Medulla oblongata (tissue), 1 donor: ENCODE measurements around the gene KRTAP10-1.
"Not testable (repeated sequence)": the region's sequence is repeated elsewhere in the genome, so short reads cannot be mapped to it uniquely, and the experiment has no call there.

Experiments
- DNase-seq: peaks from one replicate; pipeline ENCODE4 v3.0.0-alpha.2; 2015; ENCODE audit errors: extremely low spot score

The KRTAP10-1 gene, protein sequence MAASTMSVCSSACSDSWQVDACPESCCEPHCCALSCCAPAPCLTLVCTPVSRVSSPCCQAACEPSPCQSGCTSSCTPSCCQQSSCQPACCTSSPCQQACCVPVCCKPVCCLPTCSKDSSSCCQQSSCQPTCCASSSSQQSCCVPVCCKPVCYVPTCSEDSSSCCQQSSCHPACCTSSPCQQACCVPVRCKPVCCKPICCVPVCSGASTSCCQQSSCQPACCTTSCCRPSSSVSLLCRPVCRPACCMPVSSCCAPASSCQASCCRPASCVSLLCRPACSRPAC

DNA sequence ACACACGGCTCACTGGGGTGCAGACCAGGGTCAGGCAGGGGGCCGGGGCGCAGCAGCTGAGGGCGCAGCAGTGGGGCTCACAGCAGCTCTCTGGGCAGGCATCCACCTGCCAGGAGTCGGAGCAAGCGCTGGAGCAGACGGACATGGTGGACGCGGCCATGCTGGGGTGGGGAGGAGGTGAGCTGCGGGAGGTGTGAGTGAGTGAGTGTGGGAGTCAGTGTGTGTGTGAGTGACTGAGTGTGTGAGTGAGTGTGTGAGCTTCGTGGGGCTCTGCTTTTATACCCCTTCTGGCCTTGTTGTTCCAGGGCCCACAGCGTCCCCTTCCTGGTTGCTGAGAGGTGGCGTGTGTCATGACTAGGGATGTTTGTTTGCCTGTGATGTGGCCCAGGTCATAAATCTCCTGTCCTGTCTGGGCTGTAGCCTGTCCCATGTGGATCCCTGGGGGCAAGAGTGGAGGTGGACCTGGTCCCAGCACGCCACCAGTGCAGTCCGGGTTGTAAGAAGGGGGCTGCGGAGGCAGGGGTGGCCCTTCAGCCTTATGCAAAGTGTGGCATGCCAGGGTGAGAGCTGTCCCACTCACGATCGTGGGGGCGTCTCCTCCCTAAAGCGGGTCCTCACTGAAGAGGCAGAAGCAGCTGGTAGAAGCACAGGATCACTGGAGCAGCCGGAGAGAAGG is at the start of gene KRTAP10-1:
Gene KRTAP10-1 (minus strand): TSS at position 205 of the 676 bp plus-strand sequence. CDS start 45 bp downstream, at position 160.
- no peak for DNase-seq

DNA sequence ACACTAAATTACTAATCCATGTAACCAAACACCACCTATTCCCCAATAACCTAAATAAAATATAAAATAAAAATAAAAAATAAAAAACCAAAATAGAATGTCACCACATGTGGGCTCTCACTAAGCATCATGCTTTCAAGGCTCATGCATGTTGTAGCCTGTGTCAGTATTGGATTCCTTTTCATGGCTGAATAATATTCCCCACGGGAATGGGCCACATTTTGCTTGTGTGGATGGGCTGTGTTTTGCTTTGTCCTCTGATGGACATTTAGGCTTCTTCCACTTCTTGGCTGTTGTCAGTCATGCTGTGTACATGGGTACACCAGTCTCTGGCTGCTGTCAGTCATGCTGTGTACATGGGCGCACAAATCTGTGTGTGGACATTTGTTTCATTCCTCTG is 49.1 kb upstream of the KRTAP10-1 start:
- no peak for DNase-seq

DNA sequence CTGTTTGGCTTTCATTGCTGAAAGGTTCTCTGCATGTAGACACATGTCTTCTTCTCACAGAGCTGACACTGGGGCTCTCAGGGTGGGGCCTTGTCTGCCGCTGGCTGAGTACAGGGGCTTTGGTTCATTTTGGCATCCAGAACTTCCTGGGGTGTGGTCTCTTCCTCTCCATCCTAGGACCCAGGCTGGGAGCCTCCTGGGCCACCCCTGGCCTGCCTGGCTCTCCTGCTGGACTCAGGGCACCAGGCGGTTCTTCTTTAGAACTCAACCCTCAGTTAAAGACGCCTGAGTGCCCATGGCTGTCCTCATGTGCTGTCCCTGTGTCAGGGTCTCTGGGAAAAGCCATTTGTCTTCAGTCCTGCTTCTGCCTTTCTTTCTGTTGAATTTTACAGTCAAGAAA is 45.9 kb upstream of the KRTAP10-1 start:
- no peak for DNase-seq

DNA sequence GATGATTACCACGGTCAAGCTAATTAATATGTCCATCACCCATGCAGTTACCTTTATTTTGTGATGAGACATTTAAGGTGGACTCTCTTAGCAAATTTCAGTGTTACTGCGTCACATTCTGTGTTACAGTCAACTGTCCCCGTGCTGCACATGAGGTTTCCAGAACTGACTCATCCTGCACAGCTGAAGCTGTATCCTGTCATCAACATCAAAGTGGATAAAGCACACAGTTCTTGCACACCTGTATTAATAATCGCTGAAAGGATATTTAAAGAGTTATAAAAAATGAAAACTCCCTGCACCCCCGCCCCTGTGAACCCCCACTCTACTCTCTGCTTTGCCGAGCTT is 43.8 kb upstream of the KRTAP10-1 start:
- DNase-seq: no peak

DNA sequence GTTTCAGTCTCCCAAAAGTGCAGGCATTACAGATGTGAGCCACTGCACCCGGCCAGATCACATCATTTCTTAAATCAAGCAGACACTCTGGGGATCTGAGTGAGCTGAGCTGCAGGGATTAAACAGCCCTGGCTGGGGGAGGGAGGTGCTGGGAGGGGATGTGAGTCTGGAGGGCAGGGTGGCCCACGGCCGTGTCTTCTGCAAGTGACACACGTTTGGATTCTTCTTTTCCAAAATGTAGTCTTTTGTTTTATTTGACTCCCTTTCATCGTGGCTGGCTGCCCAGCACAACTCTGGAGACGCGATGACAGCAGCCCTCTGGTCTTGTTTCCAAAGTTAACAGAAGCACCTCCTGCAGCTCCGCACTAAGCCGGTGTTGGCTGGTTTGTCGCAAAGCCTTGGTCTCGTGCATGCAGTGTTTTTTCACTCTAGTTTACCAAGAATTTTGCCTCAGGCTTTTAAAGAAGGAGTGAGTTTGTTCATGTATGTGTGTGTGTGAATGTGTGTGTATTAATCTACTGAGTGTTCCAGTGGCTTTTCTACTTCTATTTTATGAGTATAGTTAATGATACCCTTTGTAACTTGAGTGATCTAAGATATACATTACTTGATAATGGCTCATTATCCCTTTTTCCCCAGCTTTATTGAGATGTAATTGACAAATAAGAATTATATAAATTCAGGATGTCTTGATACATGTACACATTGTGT is 43.2 kb upstream of the KRTAP10-1 start:
- DNase-seq: no peak

DNA sequence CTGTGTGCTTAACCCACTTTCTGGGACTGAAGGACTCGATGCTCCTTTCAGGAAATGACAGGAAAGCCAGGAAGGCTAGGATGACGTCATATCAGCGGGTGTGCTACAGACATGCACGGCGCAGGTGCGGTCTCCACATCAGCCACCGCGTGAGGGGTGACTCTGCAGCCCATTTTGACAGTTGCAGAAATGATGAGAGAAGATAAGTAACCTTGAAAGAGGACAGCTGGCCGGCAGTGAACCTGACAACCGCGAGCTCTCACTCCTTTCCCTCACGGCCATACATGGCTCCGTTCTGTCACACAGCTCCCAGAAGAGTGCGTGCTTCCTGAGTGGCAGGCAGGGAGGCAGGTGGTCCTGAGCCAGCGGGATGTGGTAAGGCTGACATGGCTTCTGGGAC is 42.1 kb upstream of the KRTAP10-1 start:
- DNase-seq: no peak

DNA sequence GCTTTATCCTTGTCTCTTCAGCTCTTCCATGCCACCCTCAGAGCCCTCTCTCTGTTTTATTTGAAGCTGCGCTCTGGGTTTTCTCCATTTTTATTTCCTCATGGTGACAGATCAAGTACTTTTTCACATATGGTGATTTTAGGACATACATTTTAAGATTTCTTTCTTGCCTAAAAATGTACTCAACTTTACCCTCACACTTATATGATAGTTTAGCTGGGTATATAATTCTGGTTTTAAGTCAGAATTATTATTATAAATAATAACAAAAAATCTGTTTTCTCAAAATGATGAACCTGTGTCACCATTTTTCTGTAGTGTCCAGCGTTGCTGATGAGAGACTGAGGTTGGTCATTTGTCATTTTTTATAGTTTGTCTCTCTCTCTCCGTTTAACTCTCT is 41.2 kb upstream of the KRTAP10-1 start:
- DNase-seq: no peak

DNA sequence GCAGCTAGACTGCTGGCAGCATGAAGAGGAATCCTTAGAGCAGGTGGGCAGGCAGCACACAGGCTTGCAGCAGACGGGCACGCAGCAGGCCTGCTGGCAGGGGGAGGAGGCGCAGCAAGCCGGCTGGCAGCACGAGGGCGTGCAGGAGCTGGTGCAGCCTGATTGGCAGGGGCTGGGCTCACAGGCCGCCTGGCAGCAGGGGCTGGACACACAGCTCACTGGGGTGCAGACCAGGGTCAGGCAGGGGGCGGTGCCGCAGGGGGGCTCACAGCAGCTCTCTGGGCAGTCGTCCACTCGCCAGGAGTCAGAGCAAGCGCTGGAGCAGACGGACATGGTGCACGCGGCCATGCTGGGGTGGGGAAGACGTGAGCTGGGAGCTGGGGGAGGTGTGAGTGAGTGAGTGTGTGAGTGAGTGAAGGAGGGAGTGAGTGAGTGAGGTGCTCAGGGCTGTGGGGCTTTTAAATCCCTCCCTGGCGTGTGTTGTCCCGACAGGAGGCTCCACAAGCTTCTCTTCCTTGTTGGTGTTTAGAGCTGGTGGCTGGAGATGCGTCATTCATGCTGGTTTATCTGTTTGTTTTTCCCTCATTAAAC is 40.3 kb upstream of the KRTAP10-1 start, which contains the start of gene KRTAP10-5:
Gene KRTAP10-5 (minus strand): TSS at position 374 of the 591 bp plus-strand sequence. CDS start 26 bp downstream, at position 348.
- not testable (repeated sequence) for DNase-seq

DNA sequence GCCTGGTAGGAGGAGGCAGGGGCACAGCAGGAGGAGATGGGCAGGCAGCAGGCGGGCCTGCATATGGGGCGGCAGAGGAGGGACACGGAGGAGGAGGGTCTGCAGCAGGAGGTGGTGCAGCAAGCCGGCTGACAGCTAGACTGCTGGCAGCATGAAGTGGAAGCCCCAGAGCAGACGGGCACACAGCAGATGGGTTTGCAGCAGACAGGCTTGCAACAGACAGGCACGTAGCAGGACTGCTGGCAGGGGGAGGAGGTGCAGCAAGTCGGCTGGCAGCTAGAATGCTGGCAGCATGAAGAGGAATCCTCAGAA is 39.8 kb upstream of the KRTAP10-1 start:
- DNase-seq: no peak

DNA sequence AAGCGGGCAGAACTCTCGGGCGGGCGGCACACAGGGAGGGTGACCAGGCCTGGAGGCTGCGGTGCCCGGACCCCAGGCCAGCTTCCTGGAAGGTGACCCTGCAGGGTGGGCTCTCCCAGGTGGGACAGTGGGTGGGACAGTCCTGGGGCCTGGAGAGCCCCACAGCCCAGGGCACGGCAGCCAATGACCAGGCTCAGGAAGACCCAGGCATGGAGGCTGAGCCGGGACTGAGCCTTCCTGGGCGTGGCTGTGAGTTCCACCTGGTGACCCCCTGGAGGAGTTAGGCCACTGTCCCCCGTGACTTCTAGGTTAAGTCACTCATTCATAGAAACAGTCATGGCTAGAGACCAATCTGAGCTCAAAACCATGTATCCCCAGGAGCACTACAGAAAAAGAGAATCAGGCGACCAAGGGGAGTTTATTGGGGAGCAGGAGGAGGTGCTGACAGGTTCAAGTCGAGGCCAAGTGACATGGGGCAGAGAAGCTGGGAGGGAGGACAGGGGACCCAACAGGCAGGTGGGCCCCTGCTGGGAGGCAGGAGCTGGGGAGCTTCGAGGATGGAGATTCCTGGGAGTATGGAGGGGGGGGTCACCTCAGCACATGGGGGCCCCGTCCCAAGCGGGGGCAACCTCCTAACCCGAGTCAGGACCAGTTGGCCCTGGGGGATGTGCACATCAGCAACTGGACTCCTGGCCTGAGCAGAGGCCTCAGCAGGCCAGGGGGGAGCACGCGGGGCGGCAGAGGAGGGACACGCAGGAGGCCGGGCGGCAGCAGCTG is 39.2 kb upstream of the KRTAP10-1 start:
- no peak for DNase-seq

DNA sequence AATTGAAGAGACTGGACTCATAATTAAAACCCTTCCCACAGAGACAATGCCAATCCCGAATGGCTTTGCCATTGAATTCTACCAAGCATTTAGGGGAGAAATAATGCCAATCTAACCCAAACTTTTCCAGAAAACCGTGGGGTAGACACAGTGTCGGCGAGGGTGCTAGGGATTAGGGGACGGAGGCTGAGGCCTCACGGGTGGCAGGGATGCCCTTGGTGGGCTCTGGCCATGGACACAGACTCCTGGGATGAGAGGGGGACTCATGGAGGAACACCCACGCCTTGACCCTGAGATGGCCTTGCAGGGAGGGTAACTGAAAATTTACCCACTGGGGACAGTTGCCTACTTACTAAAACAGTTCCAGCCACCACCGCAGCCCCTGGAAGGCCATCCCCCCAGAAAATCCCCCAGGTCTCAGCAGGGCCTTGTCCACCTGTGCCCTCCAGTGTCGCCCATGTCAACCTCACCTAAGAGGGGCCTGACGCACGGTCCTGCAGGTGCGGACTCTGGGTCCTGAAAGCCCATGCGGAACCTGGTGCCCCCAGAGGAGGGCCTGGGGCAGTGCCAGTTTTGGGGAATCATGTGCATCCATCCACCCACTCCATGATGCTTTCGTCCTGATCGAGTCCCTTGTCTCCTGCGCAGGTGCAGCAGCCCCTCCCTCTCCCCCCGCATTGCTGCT is 38.5 kb upstream of the KRTAP10-1 start:
- no peak for DNase-seq

DNA sequence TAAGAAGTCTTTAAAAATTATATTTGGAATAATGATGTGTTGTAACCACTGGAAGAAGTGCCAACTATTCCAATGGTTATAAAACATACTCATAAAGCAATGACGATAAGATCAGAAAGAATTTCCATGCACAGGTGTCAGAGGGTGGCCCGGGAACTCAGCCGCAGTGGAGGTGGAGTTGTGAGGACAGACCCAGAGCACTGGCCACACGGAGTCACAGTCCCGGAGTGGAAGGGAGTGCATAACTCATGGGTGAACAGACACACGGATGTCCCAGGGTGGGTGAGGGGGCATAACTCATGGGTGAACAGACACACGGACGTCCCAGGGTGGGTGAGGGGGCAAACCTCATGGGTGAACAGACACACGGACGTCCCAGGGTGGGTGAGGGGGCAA is 36.0 kb upstream of the KRTAP10-1 start:
- DNase-seq: no peak

DNA sequence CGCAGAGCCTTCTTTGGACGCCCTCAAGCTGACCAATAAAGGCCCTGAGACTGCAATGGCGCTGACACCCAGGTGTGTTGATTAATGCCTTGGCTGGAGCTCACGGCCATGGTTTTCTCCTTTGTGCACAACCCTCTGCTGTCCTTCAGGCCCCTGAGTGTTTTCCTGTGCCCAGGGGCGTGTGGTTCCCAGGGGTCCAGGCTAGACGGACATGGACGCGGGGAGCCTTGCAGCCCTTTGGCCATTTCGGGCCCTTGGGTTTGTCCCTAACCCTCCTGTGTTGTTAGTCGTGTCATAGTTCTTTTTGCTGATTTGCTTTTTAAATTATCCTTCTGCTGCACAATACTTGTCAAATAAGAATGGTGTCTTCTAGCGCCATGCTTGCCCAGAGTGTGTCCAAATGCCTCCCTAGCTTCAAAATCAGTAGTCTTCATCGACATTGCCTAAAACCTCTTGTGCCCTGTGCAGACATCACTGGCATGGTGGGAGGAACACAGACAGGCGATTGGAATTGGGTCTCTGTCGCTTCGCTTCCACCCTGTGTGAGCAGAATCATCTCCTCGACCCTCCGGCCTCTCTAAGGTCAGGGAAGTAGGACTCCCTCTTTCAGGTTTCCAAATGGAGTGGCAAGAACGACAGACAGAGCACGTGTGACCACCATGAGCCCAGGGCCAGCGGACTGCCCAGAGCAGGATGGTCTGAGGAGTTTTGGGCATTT is 35.5 kb upstream of the KRTAP10-1 start:
- no peak for DNase-seq

DNA sequence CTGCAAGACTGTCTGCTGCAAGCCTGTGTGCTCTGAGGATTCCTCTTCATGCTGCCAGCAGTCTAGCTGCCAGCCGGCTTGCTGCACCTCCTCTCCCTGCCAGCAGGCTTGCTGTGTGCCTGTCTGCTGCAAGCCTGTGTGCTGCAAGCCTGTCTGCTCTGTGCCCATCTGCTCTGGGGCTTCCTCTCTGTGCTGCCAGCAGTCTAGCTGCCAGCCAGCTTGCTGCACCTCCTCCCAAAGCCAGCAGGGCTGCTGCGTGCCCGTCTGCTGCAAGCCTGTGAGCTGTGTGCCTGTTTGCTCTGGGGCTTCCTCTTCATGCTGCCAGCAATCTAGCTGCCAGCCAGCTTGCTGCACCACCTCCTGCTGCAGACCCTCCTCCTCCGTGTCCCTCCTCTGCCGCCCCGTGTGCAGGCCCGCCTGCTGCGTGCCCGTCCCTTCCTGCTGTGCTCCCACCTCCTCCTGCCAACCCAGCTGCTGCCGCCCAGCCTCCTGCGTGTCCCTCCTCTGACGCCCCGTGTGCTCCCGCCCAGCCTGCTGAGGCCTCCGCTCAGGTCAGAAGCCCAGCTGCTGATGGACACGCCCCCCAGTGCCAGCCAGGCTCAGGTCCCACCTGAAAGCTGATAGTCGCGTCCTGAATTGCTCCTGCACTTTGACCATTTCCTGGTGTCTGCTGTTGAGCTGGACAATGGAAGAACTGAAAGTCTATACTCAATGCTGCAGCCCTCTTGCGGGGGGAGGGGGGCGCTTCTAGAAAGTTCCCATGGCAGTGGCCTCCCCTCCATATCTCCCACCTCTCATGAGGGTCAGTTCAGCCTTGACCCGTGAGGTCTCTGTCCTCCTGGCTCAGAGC is 34.7 kb upstream of the KRTAP10-1 start:
- no peak for DNase-seq

DNA sequence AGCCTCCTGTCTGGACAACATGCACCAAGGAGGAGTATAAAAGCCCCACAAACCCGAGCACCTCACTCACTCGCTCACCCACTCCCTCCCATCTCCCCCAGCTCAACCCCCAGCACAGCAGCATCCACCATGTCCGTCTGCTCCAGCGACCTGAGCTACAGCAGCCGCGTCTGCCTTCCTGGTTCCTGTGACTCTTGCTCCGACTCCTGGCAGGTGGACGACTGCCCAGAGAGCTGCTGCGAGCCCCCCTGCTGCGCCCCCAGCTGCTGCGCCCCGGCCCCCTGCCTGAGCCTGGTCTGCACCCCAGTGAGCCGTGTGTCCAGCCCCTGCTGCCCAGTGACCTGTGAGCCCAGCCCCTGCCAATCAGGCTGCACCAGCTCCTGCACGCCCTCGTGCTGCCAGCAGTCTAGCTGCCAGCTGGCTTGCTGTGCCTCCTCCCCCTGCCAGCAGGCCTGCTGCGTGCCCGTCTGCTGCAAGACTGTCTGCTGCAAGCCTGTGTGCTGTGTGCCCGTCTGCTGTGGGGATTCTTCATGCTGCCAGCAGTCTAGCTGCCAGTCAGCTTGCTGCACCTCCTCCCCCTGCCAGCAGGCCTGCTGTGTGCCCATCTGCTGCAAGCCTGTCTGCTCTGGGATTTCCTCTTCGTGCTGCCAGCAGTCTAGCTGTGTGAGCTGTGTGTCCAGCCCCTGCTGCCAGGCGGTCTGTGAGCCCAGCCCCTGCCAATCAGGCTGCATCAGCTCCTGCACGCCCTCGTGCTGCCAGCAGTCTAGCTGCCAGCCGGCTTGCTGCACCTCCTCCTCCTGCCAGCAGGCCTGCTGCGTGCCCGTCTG is 33.8 kb upstream of the KRTAP10-1 start, which contains the start of gene KRTAP10-4:
Gene KRTAP10-4 (plus strand): TSS at position 100 of the 827 bp plus-strand sequence. CDS start 30 bp downstream, at position 130.
- not testable (repeated sequence) for DNase-seq

DNA sequence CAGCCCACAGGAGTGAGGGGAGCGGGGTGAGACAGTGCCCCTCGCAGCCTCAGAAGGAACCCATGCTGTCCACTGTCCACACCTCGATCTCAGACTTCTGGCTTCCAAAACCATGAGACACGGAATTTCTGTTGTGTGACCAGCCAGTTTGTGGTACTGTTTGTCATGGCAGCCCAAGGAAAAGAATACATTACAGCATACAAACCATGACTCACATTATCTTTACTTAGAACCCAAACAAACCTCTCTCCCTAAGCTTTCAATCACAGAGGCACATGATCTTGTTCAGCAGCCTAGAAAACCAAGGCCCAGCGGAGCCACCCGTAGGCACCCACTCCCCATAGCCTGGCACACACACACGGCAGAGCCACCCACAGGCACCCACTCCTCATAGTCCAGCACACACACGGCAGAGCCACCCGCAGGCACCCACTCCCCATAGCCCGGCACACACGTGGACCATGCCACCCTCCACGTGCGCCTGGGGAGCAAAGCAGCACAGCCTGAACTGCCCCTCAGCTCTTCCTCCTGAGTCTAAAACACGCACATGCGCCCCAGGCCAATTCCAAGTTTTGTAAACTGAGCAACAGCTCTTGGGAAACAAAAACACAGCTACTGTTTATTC is 33.1 kb upstream of the KRTAP10-1 start:
- DNase-seq: no peak

DNA sequence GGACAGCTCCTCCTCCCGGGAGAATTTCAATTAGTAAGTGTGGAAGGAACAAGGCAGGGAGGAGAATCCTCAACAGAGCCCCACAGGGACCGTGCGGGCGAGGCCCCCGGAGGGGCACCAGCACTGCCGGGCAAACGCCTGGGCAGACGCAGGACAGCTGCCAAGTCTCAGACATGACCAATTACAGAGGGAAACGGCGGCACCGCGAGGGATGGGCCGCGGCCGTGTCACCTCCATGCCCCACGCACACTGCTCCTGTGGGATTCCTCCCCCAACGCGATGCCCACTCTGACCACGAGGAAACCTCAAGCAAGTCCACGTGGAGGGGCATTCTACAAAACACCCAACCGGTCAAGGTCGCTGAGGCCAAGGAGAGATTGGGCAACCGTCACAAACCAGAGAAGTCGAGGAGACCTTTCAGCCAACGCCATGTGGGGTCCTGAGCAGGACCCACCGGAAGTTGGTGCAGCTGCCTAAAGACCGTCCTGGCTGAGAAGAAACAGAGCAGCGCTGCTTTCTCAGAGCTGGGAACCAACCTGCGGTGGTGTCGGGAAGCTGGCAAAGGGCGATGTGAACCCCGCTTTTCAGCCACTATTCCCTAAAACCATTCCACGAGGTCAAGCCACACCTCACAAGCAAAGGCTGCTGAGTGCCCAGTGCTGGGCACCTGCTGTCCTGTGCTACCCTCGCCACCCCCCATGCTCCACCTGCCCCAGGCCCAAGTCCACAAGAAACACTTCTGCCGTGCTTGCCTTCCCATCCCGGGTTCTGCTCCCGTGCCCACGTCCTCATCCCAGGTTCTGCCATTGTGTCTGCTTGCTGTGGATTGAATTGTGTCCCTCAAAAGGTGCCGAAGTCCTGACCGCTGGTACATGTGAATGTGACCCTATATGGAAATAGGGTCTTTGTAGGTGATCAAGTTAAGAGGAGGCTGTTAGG is 32.1 kb upstream of the KRTAP10-1 start:
- DNase-seq: no peak
